Ectodermal cell (in vitro differentiated cells): ENCODE data around the gene ZDHHC14.

Experiments
- H3K27ac ChIP-seq: 2 replicates; pipeline ENCODE4 v1.7.0; 2013; ENCODE audit warnings: mild to moderate bottlenecking, low read depth, low read length; ENCODE audit not compliant: insufficient read depth, poor library complexity, severe bottlenecking
- H3K27me3 ChIP-seq: 2 replicates; pipeline ENCODE4 v1.7.0; 2013; ENCODE audit warnings: mild to moderate bottlenecking, low read length; ENCODE audit not compliant: insufficient read depth, control insufficient read depth, poor library complexity, severe bottlenecking
- H3K36me3 ChIP-seq: one replicate; pipeline ENCODE4 v1.7.0; 2013; ENCODE audit warnings: low read length; ENCODE audit not compliant: control insufficient read depth, insufficient read depth
- H3K4me1 ChIP-seq: one replicate; pipeline ENCODE4 v1.7.0; 2013; ENCODE audit warnings: low read length; ENCODE audit not compliant: control insufficient read depth, insufficient read depth
- H3K4me3 ChIP-seq: 2 replicates; pipeline ENCODE4 v1.7.0; 2013; ENCODE audit warnings: low read depth, low read length, control low read depth; ENCODE audit not compliant: insufficient read depth
- H3K9me3 ChIP-seq: 2 replicates; pipeline ENCODE4 v1.7.0; 2013; ENCODE audit warnings: mild to moderate bottlenecking, low read length, moderate library complexity; ENCODE audit not compliant: control insufficient read depth
- WGBS, 2 experiments: methylation state at CpG; one replicate each; pipeline ENCODE4 v1.1.7; 2013; ENCODE audit warnings: missing lambda C conversion rate in 2 of 2; 5-methylcytosine and 5-hydroxymethylcytosine counted together

ZDHHC14 gene

DNA sequence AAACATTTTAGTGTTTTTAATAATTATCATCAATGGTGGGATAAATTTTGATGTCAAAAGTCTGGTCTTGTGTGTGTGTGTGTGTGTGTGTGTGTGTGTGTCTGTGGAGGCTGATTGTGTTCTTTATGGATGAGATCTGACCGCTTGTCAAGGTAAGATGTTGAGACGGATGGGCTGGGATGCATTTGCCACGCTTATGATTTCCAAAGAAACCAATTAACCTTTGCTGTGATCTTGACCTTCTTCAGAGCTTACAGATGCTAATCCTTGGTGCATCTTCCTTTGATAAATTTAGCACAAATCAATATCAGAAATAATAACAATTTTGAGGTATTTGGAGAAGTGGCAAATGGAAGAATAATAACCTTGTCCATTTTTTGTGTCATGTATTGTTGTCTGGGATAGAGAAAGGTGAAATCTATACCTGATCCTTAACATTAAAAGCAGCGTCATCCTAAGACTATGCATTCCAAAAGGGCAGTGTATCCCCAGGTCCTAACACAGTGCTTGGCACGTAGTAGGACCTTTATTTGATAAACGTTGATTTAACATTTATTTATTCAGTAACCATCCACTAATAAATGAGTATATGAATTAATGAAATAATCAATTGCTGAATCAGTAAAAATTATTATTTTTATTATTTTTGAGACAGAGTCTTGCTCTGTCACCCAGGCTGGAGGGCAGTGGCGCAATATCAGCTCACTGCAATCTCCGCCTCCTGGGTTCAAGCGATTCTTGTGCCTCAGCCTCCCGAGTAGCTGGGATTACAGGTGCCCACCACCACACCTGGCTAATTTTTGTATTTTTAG, 70.1 kb downstream of the ZDHHC14 start:
- H3K36me3 ChIP-seq = no peaks in the 10 kb centered on the region
- 87 to 91% methylated on average over 9 to 10 of the region's 10 CpGs for WGBS, 2 experiments
- no peak overlapping the region for H3K27ac ChIP-seq
- peaks cover 10% of the 10 kb centered on the region for H3K4me1 ChIP-seq
- no peaks in the 10 kb centered on the region for H3K27me3 ChIP-seq
- H3K9me3 ChIP-seq = no peaks in the 10 kb centered on the region
- H3K4me3 ChIP-seq = no peak overlapping the region

- Histone ChIP-seq H3K36me3 (no peaks in the 10 kb centered on the region), H3K27ac (no peak overlapping the region), H3K4me1 (peaks cover 10% of the 10 kb centered on the region), H3K4me3 (no peak overlapping the region), H3K9me3 (no peaks in the 10 kb centered on the region), H3K27me3 (no peaks in the 10 kb centered on the region)
- WGBS, 2 experiments = 88 to 94% methylated on average over 2 of the region's 2 CpGs
Observed at GRCh38 chr6:157452096-157452495, 71.1 kb downstream of the ZDHHC14 start.

DNA sequence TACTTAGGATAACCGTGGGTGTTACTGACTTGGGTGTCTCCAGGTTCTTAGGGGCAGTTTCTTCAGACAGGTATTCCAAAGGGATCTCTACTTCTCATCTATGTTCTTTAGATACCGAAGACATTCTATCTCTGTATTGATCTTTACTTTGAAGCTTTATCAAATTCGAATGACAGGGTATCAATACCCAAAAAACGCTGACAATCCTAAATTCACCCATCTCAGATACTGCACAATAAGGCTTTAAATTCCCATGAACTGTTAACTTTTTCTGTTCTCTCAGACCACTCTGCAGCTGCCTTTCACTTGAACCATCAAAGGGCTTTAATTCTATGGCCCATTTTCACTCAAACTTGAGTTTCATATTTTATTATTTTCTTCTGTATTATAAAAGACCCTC, 72.1 kb downstream of the ZDHHC14 start:
- WGBS, 2 experiments = 92 to 96% methylated on average over 4 of the region's 4 CpGs
- Histone ChIP-seq H3K4me1 (peaks cover 10% of the 10 kb centered on the region), H3K36me3 (no peaks in the 10 kb centered on the region), H3K27me3 (no peaks in the 10 kb centered on the region), H3K4me3 (no peak overlapping the region), H3K27ac (no peak overlapping the region), H3K9me3 (no peaks in the 10 kb centered on the region)

DNA sequence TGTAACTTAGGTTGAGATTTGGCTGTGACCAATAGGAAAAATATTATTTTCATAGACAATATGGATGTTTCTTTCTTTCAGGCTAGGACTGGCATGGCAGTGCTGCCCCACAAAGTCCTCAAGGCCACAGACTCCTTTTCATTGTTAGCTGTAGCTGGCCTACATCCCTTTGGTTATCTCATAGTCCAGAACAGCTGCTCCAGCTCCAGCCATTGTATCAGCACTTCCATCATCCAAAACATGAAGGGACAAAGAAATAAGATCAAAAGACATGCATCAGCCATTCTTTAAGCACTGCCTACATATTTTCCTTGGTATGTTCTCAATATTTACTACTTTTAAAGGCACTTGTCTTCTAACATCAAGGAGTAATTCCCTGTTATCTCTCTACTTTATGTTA, 73.0 kb downstream of the ZDHHC14 start:
- no peaks in the 10 kb centered on the region for H3K9me3 ChIP-seq
- no peaks in the 10 kb centered on the region for H3K27me3 ChIP-seq
- no peak overlapping the region for H3K4me3 ChIP-seq
- H3K27ac ChIP-seq = no peak overlapping the region
- peaks cover 10% of the 10 kb centered on the region for H3K4me1 ChIP-seq
- H3K36me3 ChIP-seq = no peaks in the 10 kb centered on the region

- 83% methylated on average over 14 of the region's 14 CpGs for WGBS, 2 experiments
- Histone ChIP-seq H3K4me3 (no peak overlapping the region), H3K9me3 (no peaks in the 10 kb centered on the region), H3K4me1 (peaks cover 10% of the 10 kb centered on the region), H3K27me3 (no peaks in the 10 kb centered on the region), H3K27ac (peak overlapping the region; percentile 40), H3K36me3 (no peaks in the 10 kb centered on the region)
Observed at GRCh38 chr6:157454762-157455714, 74.0 kb downstream of the ZDHHC14 start.

GRCh38 chr6:157455731-157456523, 74.9 kb downstream of the ZDHHC14 start:
- Histone ChIP-seq H3K36me3 (no peaks in the 10 kb centered on the region), H3K27ac (peak overlapping the region; percentile 40), H3K4me3 (no peak overlapping the region), H3K9me3 (no peaks in the 10 kb centered on the region), H3K4me1 (peaks cover 10% of the 10 kb centered on the region), H3K27me3 (no peaks in the 10 kb centered on the region)
- WGBS, 2 experiments = 76% methylated on average over 25 of the region's 25 CpGs

GRCh38 chr6:157456524-157456829, 75.5 kb downstream of the ZDHHC14 start:
- Histone ChIP-seq H3K27ac (no peak overlapping the region), H3K4me3 (no peak overlapping the region), H3K27me3 (no peaks in the 10 kb centered on the region), H3K36me3 (no peaks in the 10 kb centered on the region), H3K4me1 (peaks cover 13% of the 10 kb centered on the region), H3K9me3 (no peaks in the 10 kb centered on the region)
- WGBS, 2 experiments = 95 to 97% methylated on average over 4 of the region's 4 CpGs

DNA sequence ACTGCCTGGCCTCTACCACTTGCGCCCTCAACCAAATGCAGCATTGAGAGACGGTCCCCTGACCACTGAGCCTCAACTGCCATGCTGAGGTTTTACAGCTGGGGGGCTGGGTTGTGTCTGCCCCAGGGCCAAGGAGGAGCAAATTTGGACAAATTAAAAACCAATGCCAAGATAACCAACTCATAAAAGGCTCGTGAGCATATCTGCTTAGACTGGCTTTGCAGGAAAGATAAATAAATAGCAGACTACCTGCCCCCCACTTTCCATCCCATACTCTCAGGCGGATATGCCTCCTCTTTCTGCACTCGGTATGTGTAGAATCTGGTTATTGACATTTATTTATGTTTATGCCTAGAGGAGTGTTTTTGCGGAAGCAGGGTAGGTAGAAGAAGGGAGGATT, 76.8 kb downstream of the ZDHHC14 start:
- Histone ChIP-seq H3K9me3 (no peaks in the 10 kb centered on the region), H3K27me3 (no peaks in the 10 kb centered on the region), H3K4me3 (no peak overlapping the region), H3K36me3 (no peaks in the 10 kb centered on the region), H3K27ac (no peak overlapping the region), H3K4me1 (peaks cover 26% of the 10 kb centered on the region)
- 96 to 98% methylated on average over 4 to 6 of the region's 6 CpGs for WGBS, 2 experiments

DNA sequence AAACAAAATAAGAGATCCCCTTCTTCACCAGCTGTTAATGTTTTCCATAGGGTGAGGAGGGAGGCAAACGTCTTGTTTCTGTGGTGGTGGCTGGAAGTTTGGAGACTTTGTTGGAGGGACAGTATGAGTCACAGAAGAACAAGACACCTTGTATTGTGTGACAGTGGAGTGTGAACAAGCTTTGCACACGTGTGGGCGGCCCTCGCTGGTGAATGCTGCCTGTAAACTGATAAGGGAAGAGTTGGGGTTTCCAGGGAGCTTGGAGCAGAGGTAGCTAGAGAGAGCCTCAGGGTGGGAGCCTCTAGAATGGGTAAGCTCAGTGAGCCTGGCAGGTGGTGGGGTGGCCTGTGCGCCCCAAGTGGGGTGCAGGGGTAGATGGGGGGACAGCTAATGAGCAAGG, 78.3 kb downstream of the ZDHHC14 start:
- H3K9me3 ChIP-seq = no peaks in the 10 kb centered on the region
- no peak overlapping the region for H3K4me3 ChIP-seq
- WGBS, 2 experiments = 85 to 90% methylated on average over 5 of the region's 5 CpGs
- no peak overlapping the region for H3K27ac ChIP-seq
- no peaks in the 10 kb centered on the region for H3K36me3 ChIP-seq
- peaks cover 28% of the 10 kb centered on the region for H3K4me1 ChIP-seq
- H3K27me3 ChIP-seq = no peaks in the 10 kb centered on the region
